GM06990 (cell line): ENCODE measurements around the gene ERC1.

Experiments
- DNase-seq: peaks from one replicate; pipeline ENCODE4 v3.0.0-alpha.2; 2011; ENCODE audit not compliant: insufficient read length; ENCODE audit errors: extremely low read depth
- H3K27me3 ChIP-seq: replicated peaks from 2 replicates; pipeline ENCODE4 v1.6.0; 2011; ENCODE audit warnings: low read length; ENCODE audit not compliant: control insufficient read depth, insufficient read depth
- H3K36me3 ChIP-seq: 2 replicates; pipeline ENCODE4 v1.5.1; 2011; ENCODE audit warnings: low read length; ENCODE audit not compliant: control insufficient read depth, insufficient read depth
- H3K4me3 ChIP-seq: replicated peaks from 2 replicates; pipeline ENCODE4 v1.5.1; 2011; ENCODE audit warnings: low read depth, mild to moderate bottlenecking, control low read depth, low read length
- TF ChIP-seq, protein P1 (sequence below): IDR thresholded peaks from 2 replicates; pipeline ENCODE4 v1.5.1; 2011; ENCODE audit warnings: low read length, control low read depth, mild to moderate bottlenecking, inconsistent platforms; ENCODE audit not compliant: insufficient read depth, poor library complexity, severe bottlenecking

The ERC1 gene

DNA sequence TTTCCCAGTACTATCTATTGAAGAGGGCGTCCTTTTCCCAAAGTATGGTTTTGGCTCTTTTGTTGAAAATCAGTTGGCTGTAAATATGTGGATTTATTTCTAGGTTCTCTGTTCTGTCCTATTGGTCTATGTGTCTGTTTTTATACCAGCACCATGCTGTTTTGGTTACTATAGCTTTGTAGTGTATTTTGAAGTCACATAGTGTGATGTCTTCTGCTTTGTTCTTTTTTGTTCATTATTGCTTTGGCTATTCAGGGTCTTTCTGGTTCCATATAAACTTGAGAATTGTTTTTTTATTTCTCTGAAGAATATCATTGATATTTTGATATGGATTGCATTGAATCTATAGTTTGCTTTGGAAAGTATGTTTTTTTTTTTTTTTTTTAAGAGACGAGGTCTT lies 67.4 kb downstream of the ERC1 start:
- Histone ChIP-seq H3K27me3 (no peaks in the 10 kb centered on the region), H3K36me3 (no peaks in the 10 kb centered on the region), H3K4me3 (no peak overlapping the region)
- no peak for DNase-seq
- TF ChIP-seq, protein P1, sequence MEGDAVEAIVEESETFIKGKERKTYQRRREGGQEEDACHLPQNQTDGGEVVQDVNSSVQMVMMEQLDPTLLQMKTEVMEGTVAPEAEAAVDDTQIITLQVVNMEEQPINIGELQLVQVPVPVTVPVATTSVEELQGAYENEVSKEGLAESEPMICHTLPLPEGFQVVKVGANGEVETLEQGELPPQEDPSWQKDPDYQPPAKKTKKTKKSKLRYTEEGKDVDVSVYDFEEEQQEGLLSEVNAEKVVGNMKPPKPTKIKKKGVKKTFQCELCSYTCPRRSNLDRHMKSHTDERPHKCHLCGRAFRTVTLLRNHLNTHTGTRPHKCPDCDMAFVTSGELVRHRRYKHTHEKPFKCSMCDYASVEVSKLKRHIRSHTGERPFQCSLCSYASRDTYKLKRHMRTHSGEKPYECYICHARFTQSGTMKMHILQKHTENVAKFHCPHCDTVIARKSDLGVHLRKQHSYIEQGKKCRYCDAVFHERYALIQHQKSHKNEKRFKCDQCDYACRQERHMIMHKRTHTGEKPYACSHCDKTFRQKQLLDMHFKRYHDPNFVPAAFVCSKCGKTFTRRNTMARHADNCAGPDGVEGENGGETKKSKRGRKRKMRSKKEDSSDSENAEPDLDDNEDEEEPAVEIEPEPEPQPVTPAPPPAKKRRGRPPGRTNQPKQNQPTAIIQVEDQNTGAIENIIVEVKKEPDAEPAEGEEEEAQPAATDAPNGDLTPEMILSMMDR = no peak

DNA sequence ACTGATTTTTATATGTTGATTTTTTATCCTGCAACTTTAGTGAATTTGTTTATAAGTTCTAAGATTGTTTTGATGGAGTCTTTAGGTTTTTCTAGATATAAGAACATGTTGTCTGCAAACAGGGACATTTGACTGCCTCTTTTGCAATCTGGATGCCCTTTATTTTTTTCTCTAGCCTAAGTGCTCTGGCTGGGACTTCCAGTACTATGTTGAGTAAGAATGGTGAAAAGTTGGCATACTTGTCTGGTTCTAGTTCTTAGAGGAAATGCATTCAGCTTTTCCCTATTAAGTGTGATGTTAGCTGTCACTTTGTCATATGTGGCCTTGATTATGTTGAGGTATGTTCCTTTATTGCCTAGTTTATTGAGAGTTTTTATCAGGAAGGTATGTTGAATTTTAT lies 68.1 kb downstream of the ERC1 start:
- Histone ChIP-seq H3K36me3 (no peaks in the 10 kb centered on the region), H3K27me3 (no peaks in the 10 kb centered on the region), H3K4me3 (no peak overlapping the region)
- DNase-seq = no peak
- TF ChIP-seq, protein P1 = no peak

DNA sequence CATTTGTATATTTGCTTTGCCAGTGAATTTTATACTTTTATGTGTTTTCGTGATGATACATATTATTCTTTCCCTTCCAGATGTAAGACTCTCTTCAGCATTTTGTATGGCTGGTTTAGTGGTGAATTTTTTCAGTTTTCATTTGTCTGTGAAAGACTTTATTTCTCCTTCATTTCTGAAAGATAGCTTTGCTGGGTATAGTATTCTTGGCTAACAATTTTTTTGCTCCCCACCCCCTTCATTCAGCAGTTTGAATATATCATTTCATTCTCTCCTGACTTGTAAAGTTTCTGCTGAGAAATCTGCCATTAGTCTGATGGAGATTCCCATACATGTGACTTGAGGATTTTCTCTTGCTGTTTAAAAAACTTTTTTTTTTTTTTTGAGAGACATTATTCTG lies 72.8 kb downstream of the ERC1 start:
- no peak for DNase-seq
- Histone ChIP-seq H3K4me3 (no peak overlapping the region), H3K27me3 (no peaks in the 10 kb centered on the region), H3K36me3 (no peaks in the 10 kb centered on the region)
- TF ChIP-seq, protein P1 = no peak

DNA sequence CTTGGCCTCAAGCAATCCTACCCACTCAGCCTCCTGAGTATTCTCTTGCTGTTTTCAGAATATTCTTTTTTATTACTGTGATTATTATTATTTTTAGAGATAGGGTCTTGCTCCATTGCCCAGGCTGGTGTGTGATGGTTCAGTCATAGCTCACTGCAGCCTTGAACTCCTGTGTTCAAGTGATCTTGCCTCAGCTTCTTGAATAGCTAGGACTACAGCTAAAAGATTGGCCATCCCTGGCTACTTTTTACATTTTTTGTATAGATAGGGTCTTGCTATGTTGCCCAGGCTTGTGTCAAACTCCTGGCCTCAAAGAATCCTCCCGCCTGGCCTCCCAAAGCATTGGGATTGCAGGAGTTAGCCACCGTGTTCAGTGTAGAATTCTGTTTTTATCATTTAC lies 73.3 kb downstream of the ERC1 start:
- Histone ChIP-seq H3K4me3 (no peak overlapping the region), H3K36me3 (no peaks in the 10 kb centered on the region), H3K27me3 (no peaks in the 10 kb centered on the region)
- DNase-seq = no peak
- TF ChIP-seq, protein P1 = no peak

- H3K36me3 ChIP-seq = no peaks in the 10 kb centered on the region
- no peak for DNase-seq
- H3K27me3 ChIP-seq = no peaks in the 10 kb centered on the region
- TF ChIP-seq, protein P1 = no peak
- H3K4me3 ChIP-seq = no peak overlapping the region
These were observed 74.6 kb downstream of the ERC1 start for GRCh38 chr12:1065629-1066028.

- H3K4me3 ChIP-seq = no peak overlapping the region
- H3K36me3 ChIP-seq = no peaks in the 10 kb centered on the region
- H3K27me3 ChIP-seq = no peaks in the 10 kb centered on the region
- TF ChIP-seq, protein P1 = no peak
- DNase-seq = no peak
These were observed 78.8 kb downstream of the ERC1 start for GRCh38 chr12:1069846-1070245.
